ENCODE measurements around the gene KCNH6.

KCNH6 gene

GRCh38 chr17:63523253-63523855 lies at the start of gene KCNH6:
TSS of gene KCNH6 (plus strand) at chr17:63523358. CDS start at chr17:63523414, 56 bp downstream.
- no peak for DNase-seq (ENCODE audit: low read depth in 3 of 3, low spot score in 1 of 3)

- DNase-seq (ENCODE audit: low read depth in 3 of 3, low spot score in 1 of 3) = no peak
Observed at GRCh38 chr17:63474174-63474573, 49.0 kb upstream of the KCNH6 start.

DNA sequence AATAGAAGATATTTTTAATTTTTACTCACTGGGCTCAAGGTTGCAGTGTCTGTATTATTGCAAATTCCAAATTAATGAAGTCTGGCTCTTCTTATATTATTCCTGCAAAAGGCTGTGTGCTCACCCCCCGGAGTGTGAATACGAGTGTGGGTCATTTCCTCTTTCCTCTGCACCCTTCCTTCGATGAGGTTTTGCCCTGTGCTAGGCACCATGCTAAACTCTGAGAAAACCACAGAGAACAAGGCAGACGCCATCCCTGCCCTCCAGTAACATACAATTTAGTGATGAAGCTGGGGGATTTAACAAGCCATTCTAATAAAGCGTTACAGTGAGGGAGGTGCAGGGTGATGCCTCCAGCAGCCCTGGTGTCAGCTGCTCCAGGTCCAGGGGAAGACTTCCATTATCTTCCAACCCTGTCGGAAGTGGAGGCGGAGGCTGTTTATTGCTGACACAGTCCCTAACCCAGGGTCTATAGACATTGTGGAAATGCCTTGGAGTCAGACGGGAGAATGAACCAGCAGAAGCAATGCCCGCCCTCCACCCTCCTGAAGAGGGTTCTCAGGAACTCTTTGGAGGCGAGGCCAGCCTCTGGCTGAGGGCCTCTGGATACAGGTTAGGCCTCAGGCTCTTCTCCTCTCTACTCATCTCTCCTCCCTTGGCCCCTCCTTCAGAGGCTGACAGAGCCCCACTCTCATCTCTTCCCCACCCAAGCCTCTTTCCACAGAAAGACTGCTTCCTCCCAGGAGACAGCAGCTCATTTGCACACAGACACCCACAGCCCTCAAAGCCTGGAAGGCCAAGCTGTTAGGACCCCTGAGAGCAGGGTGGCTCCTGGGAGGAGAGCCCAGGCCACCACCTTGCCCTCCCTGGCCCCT lies 48.3 kb upstream of the KCNH6 start:
- DNase-seq (ENCODE audit: low read depth in 3 of 3, low spot score in 1 of 3) = no peak

GRCh38 chr17:63475491-63476412 lies 47.4 kb upstream of the KCNH6 start:
- DNase-seq (ENCODE audit: low read depth in 3 of 3, low spot score in 1 of 3) = no peak

GRCh38 chr17:63476459-63476853 lies 46.7 kb upstream of the KCNH6 start:
- no peak for DNase-seq (ENCODE audit: low read depth in 3 of 3, low spot score in 1 of 3)

- DNase-seq (ENCODE audit: low read depth in 3 of 3, low spot score in 1 of 3) = no peak
Observed at GRCh38 chr17:63476854-63477479, 46.2 kb upstream of the KCNH6 start, which contains the start of gene ACE. TSS of gene ACE (plus strand) at chr17:63477061. CDS start at chr17:63477095, 34 bp downstream.

GRCh38 chr17:63477480-63478440 lies 45.4 kb upstream of the KCNH6 start:
- no peak for DNase-seq (ENCODE audit: low read depth in 3 of 3, low spot score in 1 of 3)

DNA sequence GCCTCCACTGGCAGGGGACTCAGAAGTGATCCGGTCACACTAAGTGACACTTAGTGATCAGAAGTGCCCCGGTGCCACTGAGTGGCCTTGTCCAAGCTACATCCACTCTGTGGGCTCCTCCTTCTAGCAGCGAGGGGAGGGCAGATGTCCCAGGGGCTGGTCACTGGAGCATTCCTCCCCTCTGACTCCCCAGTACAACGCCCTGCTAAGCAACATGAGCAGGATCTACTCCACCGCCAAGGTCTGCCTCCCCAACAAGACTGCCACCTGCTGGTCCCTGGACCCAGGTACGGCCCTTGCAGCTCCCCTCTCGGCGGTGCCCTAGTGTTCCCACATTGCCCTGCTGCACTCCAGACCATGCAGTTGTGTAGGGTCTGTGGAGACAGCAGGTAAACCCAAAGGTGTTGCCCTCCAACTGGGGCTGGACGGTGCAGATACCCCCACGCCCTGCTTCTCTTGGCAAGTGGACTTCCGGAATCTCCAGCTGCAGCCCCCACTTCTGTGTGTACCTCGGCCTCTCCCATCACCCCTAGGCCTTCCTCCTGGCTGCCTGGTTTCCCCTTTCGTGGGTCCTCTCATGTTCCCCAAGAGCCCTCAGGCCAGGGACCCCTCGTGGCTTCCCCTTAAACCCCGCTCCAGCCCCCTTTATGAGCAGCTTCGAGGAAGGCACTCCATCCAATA lies 44.2 kb upstream of the KCNH6 start:
- peak; percentile 46 to 63 (median 58) for DNase-seq (ENCODE audit: low read depth in 3 of 3, low spot score in 1 of 3)

GRCh38 chr17:63479495-63480184 lies 43.5 kb upstream of the KCNH6 start:
- no peak for DNase-seq (ENCODE audit: low read depth in 3 of 3, low spot score in 1 of 3)

GRCh38 chr17:63480192-63480784 lies 42.9 kb upstream of the KCNH6 start:
- no peak for DNase-seq (ENCODE audit: low read depth in 3 of 3, low spot score in 1 of 3)

DNA sequence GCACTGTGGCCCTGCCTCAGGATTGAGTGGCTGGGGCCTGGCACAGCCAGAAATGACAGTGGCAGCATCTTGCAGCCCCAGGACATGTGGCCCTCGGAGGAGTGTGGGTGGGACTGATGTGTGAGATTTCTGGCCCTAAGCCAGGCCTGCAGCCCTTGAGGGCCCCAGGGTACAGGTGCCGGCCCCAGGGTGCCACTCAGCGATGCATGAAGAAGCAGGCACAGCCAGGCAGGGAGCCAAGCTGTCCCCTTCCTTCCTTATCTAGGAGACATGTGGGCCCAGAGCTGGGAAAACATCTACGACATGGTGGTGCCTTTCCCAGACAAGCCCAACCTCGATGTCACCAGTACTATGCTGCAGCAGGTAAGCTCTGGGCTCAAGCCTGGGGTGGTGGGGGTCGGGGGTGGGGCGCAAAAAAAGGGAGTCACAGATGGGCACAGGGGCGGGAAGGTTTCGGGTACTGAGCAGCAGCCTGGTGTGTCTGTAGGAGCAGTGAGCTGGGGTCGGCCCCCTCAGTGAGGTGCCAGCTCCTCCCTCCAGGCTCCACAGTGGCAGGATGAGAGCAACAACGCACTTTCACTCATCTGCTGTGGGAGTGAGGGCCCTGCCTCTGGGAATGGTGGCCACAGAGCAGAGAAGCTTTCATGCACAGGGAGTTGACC lies 42.2 kb upstream of the KCNH6 start:
- no peak for DNase-seq (ENCODE audit: low read depth in 3 of 3, low spot score in 1 of 3)

GRCh38 chr17:63481488-63481870 lies 41.7 kb upstream of the KCNH6 start:
- DNase-seq (ENCODE audit: low read depth in 3 of 3, low spot score in 1 of 3) = no peak

DNA sequence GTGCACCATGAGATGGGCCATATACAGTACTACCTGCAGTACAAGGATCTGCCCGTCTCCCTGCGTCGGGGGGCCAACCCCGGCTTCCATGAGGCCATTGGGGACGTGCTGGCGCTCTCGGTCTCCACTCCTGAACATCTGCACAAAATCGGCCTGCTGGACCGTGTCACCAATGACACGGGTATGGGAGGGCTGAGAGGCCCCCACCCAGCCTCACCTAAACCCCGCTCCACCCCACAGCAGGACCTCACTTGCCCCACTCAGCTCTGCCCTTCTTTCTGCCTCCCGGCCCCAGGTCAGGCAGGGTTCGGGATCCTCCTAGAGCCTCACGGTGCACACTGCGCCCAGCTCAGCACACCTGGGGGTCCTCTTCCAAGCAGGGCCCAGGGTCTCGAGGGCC lies 40.6 kb upstream of the KCNH6 start:
- DNase-seq (ENCODE audit: low read depth in 3 of 3, low spot score in 1 of 3) = no peak

DNA sequence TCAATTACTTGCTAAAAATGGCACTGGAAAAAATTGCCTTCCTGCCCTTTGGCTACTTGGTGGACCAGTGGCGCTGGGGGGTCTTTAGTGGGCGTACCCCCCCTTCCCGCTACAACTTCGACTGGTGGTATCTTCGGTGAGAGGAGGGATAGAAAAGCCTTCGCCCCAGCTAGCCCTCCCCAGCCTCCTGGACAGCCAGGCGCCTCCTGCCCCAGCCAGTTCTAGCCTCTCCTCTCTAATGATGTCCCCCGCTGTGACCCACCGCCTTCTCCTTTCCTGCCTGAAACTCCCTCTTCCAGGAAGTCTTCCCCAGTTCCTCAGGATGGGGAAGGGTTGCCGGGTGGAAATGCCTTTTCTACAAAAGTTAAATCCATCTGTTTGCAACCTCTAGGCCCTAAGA lies 40.1 kb upstream of the KCNH6 start:
- no peak for DNase-seq (ENCODE audit: low read depth in 3 of 3, low spot score in 1 of 3)

GRCh38 chr17:63483655-63484575 lies 39.2 kb upstream of the KCNH6 start:
- DNase-seq (ENCODE audit: low read depth in 3 of 3, low spot score in 1 of 3) = no peak

DNA sequence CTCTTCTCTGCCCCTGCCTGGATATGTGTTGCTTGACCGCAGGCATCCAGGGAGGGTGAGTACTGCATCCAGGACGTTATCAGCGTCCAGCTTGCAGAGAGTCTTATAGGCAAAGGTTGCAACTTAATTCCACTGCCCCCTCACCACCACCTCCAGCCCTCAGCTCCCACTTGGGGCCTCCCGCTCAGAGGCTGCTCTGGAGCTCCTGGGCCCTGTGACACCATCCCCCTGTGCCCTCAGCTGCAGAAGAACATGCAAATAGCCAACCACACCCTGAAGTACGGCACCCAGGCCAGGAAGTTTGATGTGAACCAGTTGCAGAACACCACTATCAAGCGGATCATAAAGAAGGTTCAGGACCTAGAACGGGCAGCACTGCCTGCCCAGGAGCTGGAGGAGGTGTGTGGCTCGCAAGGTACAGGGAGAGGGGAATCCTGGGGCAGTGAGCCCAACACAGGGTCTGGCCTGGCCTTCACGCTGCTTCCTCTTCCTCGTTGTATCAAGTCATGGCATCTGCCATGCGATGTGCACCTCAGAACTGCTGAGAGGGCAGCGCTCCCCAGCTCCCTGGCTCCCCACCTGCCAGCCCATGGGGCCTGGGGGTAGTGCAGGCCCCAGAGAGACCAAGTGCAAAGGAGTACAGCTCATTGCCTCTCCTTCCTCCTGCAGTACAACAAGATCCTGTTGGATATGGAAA lies 36.7 kb upstream of the KCNH6 start:
- DNase-seq (ENCODE audit: low read depth in 3 of 3, low spot score in 1 of 3) = no peak

Measured in stimulated activated CD4-positive, alpha-beta T cell treated with anti-CD3 and anti-CD28 coated beads, TNF-alpha, amount 100 ng/mL, for 1 hour (primary cell).